Sigmoid colon (tissue), 4 donors: ENCODE results near the gene PGR.

Experiments used
- POLR2AphosphoS5 ChIP-seq, 4 donors: sonication (generic); formaldehyde crosslinking; IDR thresholded peaks; one replicate each; pipeline ENCODE4 v1.6.1; 2017; ENCODE audit warnings: antibody characterized with exemption in 4 of 4
- TF ChIP-seq, protein P1 (sequence below), 4 experiments: fragments of 450-650 bp in 3 of 4; fragments of 200-600 bp in 1 of 4; IDR thresholded peaks; one replicate each; pipeline ENCODE4 v1.5.1; 2016 to 2019; ENCODE audit warnings: antibody characterized with exemption in 4 of 4, mild to moderate bottlenecking in 3 of 4, moderate library complexity in 2 of 4

DNA sequence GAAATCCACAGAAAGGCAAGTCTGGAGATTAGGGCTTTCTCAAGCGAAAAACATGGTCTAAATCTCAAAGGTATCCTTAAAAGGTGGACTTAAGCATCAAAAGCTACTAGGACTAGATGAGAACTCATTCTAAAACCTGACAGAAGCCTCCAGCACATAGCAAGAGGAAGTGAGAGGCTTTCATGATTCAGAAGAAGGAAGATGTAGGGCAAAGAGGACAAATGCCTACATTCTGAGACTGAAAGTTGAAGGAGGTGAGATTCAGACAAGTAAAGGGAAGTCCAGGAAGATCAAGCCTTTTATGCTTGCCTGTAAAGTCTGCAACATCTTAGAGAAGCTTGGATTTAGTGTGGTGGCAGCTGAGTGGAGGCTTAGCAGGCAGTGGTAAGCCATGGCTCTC is 98.9 kb downstream of the PGR start:
- TF ChIP-seq POLR2AphosphoS5 (IDR thresholded peaks at IDR 0.05): no peak
- TF ChIP-seq, protein P1, sequence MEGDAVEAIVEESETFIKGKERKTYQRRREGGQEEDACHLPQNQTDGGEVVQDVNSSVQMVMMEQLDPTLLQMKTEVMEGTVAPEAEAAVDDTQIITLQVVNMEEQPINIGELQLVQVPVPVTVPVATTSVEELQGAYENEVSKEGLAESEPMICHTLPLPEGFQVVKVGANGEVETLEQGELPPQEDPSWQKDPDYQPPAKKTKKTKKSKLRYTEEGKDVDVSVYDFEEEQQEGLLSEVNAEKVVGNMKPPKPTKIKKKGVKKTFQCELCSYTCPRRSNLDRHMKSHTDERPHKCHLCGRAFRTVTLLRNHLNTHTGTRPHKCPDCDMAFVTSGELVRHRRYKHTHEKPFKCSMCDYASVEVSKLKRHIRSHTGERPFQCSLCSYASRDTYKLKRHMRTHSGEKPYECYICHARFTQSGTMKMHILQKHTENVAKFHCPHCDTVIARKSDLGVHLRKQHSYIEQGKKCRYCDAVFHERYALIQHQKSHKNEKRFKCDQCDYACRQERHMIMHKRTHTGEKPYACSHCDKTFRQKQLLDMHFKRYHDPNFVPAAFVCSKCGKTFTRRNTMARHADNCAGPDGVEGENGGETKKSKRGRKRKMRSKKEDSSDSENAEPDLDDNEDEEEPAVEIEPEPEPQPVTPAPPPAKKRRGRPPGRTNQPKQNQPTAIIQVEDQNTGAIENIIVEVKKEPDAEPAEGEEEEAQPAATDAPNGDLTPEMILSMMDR (IDR thresholded peaks at IDR 0.05): no peak
